Omental fat pad (tissue), 4 donors: Measurements from ENCODE around the gene CAMK2D. TPM values are rescaled to one million over a fixed set of nuclear protein-coding genes. Genes with fewer than 3 reads are reported as not detected.

Experiments used
- ATAC-seq: fragments of 150-250 bp; one replicate; pipeline ENCODE4 v1.9.1; 2016; ENCODE audit warnings: mild to moderate bottlenecking, moderate library complexity; ENCODE audit not compliant: low FRiP score
- DNase-seq: peaks from one replicate; pipeline ENCODE4 v3.0.0-alpha.2; 2019; ENCODE audit warnings: low spot score
- total RNA-seq, 4 donors: library from RNA; depleted of rRNA; stranded (reverse); fragments of >200 nt; gene quantifications; one replicate each; pipeline ENCODE4 v1.1.0, GENCODE V29; 2016
- TF ChIP-seq, protein P1 (sequence below), 3 donors: fragments of 450-650 bp; IDR thresholded peaks; one replicate each; pipeline ENCODE4 v1.5.1; 2016 to 2017; ENCODE audit warnings: antibody characterized with exemption in 3 of 3, mild to moderate bottlenecking in 3 of 3, moderate library complexity in 2 of 3

CAMK2D gene
- total RNA-seq, 4 donors from 2014 or later, result 78.7 to 86.1 (median 83.2) TPM

DNA sequence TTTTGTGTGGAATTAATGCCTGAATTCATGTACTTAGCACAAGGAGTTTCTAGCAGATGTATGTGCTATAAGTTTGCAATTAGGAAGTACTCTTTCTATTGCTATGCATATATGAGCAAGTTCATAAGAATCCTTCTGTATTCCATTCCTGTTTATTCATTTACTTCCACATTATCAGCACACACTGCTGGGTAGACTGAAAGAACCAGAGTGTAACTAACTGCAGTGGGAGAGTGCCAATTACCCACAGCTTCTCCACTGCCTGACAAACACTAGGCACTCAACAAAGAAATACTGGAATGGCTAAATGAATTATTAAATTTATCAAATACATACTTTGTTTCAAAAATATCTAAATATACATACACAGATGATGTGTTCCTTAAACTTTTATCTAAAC is 219.6 kb downstream of the CAMK2D start:
- DNase-seq (no peak), ATAC-seq (no peak)
- TF ChIP-seq, protein P1, sequence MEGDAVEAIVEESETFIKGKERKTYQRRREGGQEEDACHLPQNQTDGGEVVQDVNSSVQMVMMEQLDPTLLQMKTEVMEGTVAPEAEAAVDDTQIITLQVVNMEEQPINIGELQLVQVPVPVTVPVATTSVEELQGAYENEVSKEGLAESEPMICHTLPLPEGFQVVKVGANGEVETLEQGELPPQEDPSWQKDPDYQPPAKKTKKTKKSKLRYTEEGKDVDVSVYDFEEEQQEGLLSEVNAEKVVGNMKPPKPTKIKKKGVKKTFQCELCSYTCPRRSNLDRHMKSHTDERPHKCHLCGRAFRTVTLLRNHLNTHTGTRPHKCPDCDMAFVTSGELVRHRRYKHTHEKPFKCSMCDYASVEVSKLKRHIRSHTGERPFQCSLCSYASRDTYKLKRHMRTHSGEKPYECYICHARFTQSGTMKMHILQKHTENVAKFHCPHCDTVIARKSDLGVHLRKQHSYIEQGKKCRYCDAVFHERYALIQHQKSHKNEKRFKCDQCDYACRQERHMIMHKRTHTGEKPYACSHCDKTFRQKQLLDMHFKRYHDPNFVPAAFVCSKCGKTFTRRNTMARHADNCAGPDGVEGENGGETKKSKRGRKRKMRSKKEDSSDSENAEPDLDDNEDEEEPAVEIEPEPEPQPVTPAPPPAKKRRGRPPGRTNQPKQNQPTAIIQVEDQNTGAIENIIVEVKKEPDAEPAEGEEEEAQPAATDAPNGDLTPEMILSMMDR (IDR thresholded peaks at IDR 0.05), result no peak

DNA sequence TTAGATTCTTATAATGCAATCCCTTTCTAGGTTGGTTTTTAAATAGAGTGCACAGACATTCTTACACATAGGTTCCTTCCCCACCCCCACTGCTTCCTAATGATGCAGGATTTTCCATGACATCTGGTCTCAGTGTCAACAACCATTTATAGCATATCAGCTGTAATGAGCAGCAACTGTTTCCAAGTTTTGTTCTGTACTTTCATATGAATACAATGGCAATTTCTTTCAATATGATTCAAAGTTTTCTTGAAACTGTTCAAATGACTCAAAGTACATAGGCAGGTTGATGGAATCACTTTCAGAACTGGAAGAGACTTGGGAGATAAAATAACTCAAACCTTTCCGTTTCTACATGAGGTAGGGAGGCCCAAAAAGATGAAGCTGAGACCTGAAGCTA is 220.7 kb downstream of the CAMK2D start:
- TF ChIP-seq, protein P1 (IDR thresholded peaks at IDR 0.05), result no peak
- no peak for DNase-seq
- ATAC-seq, result no peak

DNA sequence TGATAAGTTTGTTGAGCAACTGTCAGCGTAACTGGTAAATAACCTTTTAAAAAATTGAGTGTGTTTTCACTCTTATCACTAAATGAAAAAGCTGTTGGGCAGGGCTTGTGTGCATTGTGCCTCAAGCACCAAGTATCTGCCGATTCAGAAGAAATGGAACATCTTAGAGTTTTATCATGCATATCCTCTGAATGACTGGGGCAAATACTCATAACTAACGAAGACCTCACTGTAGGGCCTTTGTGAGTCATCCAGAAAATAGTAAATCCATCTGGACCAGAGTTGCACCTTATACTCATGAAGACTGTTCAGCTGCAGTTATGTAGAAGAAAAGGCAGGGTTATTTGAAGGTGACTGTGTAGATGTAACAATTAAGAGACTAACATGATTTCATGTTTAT is 222.1 kb downstream of the CAMK2D start:
- TF ChIP-seq, protein P1 (IDR thresholded peaks at IDR 0.05), result no peak
- DNase-seq (no peak), ATAC-seq (peak; percentile 55)

DNA sequence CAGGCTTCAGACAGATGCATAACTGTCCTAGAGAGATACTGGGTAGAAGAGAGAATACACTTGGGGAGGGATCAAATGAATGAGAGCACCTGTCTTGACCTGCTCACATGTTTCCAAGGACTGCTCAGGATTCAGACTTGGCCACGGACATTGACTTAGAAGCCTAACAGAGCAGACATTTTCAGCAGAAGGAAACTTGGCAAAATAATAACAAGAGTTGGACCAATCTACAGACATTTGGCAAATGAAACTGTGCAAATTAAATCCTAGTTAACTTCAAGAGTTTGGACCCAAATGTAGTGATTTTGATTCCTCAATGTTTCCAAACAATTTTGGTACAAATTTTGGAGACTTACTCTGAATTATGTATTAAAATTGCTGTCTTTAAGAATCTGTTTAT is 223.9 kb downstream of the CAMK2D start:
- TF ChIP-seq, protein P1 (IDR thresholded peaks at IDR 0.05), result no peak
- ATAC-seq (peak; percentile 18), DNase-seq (no peak)

DNA sequence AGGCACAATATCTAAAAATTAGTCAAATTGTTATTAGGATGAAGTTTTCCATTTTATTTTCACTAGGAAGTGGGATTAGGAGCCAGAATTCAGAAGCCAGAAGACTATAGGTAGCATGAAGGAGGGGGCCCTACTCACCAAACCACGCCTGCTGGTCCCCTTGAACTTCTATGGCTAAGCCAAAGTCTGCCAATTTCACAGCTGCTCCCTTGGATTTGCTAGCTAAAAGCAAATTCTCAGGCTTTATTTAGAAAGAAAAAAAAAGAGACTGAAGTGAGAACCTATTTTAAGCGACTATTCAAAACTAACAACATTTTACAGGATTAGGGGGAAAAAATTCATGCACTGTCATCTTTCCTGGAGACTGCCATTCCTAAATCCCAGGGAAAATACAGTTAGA is 224.3 kb downstream of the CAMK2D start:
- DNase-seq, result no peak
- no peak for ATAC-seq
- TF ChIP-seq, protein P1 (IDR thresholded peaks at IDR 0.05), result no peak

DNA sequence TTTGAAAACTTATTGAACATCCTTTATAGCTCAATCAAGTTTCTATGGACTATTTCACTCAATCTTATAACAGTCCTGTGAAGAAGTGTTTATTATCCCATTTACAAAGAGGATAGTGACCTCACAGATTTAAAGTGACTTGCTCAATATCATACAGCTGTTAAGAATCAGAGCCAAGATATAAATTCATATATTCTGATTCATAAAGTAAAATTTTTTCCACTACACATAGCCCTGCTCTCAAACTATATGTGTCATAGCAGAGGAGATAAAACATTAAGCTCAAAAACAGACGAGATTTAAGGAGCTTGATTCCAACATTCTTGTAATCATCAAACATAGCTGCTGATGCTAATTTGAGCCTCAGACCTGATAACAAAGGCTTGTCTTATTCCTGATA is 226.8 kb downstream of the CAMK2D start:
- DNase-seq, result no peak
- TF ChIP-seq, protein P1 (IDR thresholded peaks at IDR 0.05), result no peak
- no peak for ATAC-seq

DNA sequence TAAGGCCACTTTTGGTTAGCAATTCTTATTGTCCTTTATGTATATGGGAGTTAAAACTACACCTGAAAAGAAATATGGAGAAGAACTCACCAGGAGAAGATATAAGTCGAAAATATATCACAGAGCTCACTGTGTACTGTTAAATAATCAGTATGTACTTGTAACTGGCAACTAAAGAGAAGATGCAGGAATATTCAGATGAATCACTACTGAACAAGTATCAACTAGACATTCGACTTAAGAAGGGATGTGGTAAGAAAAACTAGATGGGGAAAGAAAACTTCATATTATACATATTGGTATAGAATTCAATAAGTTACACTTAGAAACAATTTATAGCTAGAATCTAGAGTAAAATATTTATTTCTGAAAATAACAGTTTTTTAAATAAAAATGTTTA is 230.0 kb downstream of the CAMK2D start:
- TF ChIP-seq, protein P1 (IDR thresholded peaks at IDR 0.05), result no peak
- ATAC-seq (no peak), DNase-seq (no peak)
